WTC11 (cell line): ENCODE results near the gene NR3C2. TPM values are rescaled to one million over a fixed set of nuclear protein-coding genes. Genes with fewer than 3 reads are reported as not detected.

Experiments
- ATAC-seq: fragments of 200-7000 bp; cut with Tn5 transposase; 2 replicates; pipeline ENCODE4 v1.10.0; 2021; ENCODE audit warnings: mild to moderate bottlenecking, moderate library complexity
- CTCF ChIA-PET: fragments of 300-600 bp; sonication (Branson Sonifier 250); formaldehyde crosslinking; loops from one replicate; lab custom pipeline; 2021; ENCODE audit warnings: antibody characterized with exemption; lab: Charles Lee
- POLR2A ChIA-PET: fragments of 350-600 bp; sonication (Branson Sonifier 250); formaldehyde crosslinking; loops from one replicate; lab custom pipeline; 2021; ENCODE audit warnings: antibody characterized with exemption; lab: Charles Lee
- DNase-seq: peaks from one replicate; pipeline ENCODE4 v3.0.0; 2021; ENCODE audit warnings: low spot score
- H3K27ac Mint-ChIP-seq: 2 replicates; pipeline ENCODE4 v1.8.0; 2021; ENCODE audit warnings: mixed read lengths
- H3K27me3 Mint-ChIP-seq: 2 replicates; pipeline ENCODE4 v1.8.0; 2021; ENCODE audit warnings: low read depth, mild to moderate bottlenecking, moderate library complexity, mixed read lengths
- H3K36me3 Mint-ChIP-seq: 2 replicates; pipeline ENCODE4 v1.8.0; 2021; ENCODE audit warnings: mixed read lengths
- H3K4me1 Mint-ChIP-seq: 2 replicates; pipeline ENCODE4 v1.8.0; 2022; ENCODE audit warnings: mixed read lengths
- H3K4me3 Mint-ChIP-seq: 2 replicates; pipeline ENCODE4 v1.8.0; 2021; ENCODE audit warnings: mild to moderate bottlenecking, moderate library complexity, mixed read lengths
- H3K9me3 Mint-ChIP-seq: 2 replicates; pipeline ENCODE4 v1.8.0; 2021; ENCODE audit warnings: mixed read lengths
- ATF1 ChIP-seq: sonication (generic); formaldehyde crosslinking; IDR thresholded peaks from 2 replicates; pipeline ENCODE4 v1.8.1; 2023; ENCODE audit warnings: mild to moderate bottlenecking, moderate library complexity, missing genetic modification reagents
- ESRRA ChIP-seq: sonication (generic); formaldehyde crosslinking; IDR thresholded peaks from 2 replicates; pipeline ENCODE4 v1.8.1; 2022; ENCODE audit warnings: mild to moderate bottlenecking, missing genetic modification reagents, borderline replicate concordance
- FOXK1 ChIP-seq: sonication (generic); formaldehyde crosslinking; IDR thresholded peaks from 2 replicates; pipeline ENCODE4 v1.8.0; 2022; ENCODE audit warnings: mild to moderate bottlenecking, moderate library complexity, missing genetic modification reagents
- HMGA2 ChIP-seq: fragments of 250-450 bp; sonication (Bioruptor Pico); IDR thresholded peaks from 2 replicates; pipeline ENCODE4 v1.4.0; 2021; ENCODE audit warnings: mild to moderate bottlenecking, moderate library complexity
- MYBL2 ChIP-seq: sonication (generic); formaldehyde crosslinking; IDR thresholded peaks from 2 replicates; pipeline ENCODE4 v1.8.1; 2023; ENCODE audit warnings: mild to moderate bottlenecking, moderate library complexity, missing genetic modification reagents
- NFATC4 ChIP-seq: fragments of 250-450 bp; sonication (Bioruptor Pico); IDR thresholded peaks from 2 replicates; pipeline ENCODE4 v1.9.0; 2021; ENCODE audit warnings: mild to moderate bottlenecking
- NR1H2 ChIP-seq: sonication (generic); formaldehyde crosslinking; IDR thresholded peaks from 2 replicates; pipeline ENCODE4 v1.9.0; 2021; ENCODE audit warnings: mild to moderate bottlenecking, moderate library complexity, missing genetic modification reagents
- NR2C2 ChIP-seq: sonication (generic); formaldehyde crosslinking; IDR thresholded peaks from 2 replicates; pipeline ENCODE4 v1.8.0; 2022; ENCODE audit warnings: mild to moderate bottlenecking, missing genetic modification reagents
- PRRX2 ChIP-seq: fragments of 250-450 bp; sonication (Bioruptor Pico); IDR thresholded peaks from 2 replicates; pipeline ENCODE4 v1.8.0; 2021; ENCODE audit warnings: mild to moderate bottlenecking
- RELA ChIP-seq: sonication (generic); formaldehyde crosslinking; IDR thresholded peaks from 2 replicates; pipeline ENCODE4 v1.8.1; 2022; ENCODE audit warnings: missing genetic modification reagents, mild to moderate bottlenecking, borderline replicate concordance
- TCF7 ChIP-seq: sonication (generic); formaldehyde crosslinking; IDR thresholded peaks from 2 replicates; pipeline ENCODE4 v1.8.0; 2022; ENCODE audit warnings: mild to moderate bottlenecking, low read depth, missing genetic modification reagents, moderate library complexity
- ZNF219 ChIP-seq: sonication (generic); formaldehyde crosslinking; IDR thresholded peaks from 2 replicates; pipeline ENCODE4 v1.8.0; 2023; ENCODE audit warnings: missing genetic modification reagents, mild to moderate bottlenecking, borderline replicate concordance
- ZNF232 ChIP-seq: sonication (generic); formaldehyde crosslinking; IDR thresholded peaks from 2 replicates; pipeline ENCODE4 v1.8.0; 2022; ENCODE audit warnings: mild to moderate bottlenecking, missing genetic modification reagents
- ZNF263 ChIP-seq: sonication (generic); formaldehyde crosslinking; IDR thresholded peaks from 2 replicates; pipeline ENCODE4 v1.8.1; 2022; ENCODE audit warnings: low read depth, mild to moderate bottlenecking, moderate library complexity, missing genetic modification reagents
- ZNF416 ChIP-seq: fragments of 250-450 bp; sonication (Bioruptor Pico); IDR thresholded peaks from 2 replicates; pipeline ENCODE4 v1.9.0; 2021; ENCODE audit warnings: mild to moderate bottlenecking, inconsistent platforms
- total RNA-seq: library from RNA; stranded (reverse); gene quantifications from 3 replicates; pipeline ENCODE4 v1.2.3, GENCODE V29; 2021
- TF ChIP-seq, protein P1 (sequence below): sonication (generic); formaldehyde crosslinking; IDR thresholded peaks from 2 replicates; pipeline ENCODE4 v1.8.1; 2022; ENCODE audit warnings: missing genetic modification reagents, borderline replicate concordance
- TF ChIP-seq, protein P2 (sequence below): sonication (generic); formaldehyde crosslinking; IDR thresholded peaks from 2 replicates; pipeline ENCODE4 v1.8.0; 2023; ENCODE audit warnings: missing genetic modification reagents, mild to moderate bottlenecking, borderline replicate concordance
- TF ChIP-seq, protein P3 (sequence below): sonication (generic); formaldehyde crosslinking; IDR thresholded peaks from 2 replicates; pipeline ENCODE4 v1.8.0; 2022; ENCODE audit warnings: mild to moderate bottlenecking, missing genetic modification reagents
- TF ChIP-seq, protein P4 (sequence below): fragments of 250-450 bp; sonication (Bioruptor Pico); conservative IDR thresholded peaks from 2 replicates; pipeline ENCODE4 v1.9.0; 2021; ENCODE audit warnings: mild to moderate bottlenecking
- TF ChIP-seq, protein P5 (sequence below): fragments of 250-450 bp; sonication (Bioruptor Pico); IDR thresholded peaks from 2 replicates; pipeline ENCODE4 v1.9.0; 2021; ENCODE audit warnings: moderate library complexity, mild to moderate bottlenecking, inconsistent platforms, borderline replicate concordance
- TF ChIP-seq, protein P6 (sequence below): fragments of 250-450 bp; sonication (Bioruptor Pico); IDR thresholded peaks from 2 replicates; pipeline ENCODE4 v1.9.0; 2021; ENCODE audit warnings: mild to moderate bottlenecking
- TF ChIP-seq, protein P7 (sequence below): fragments of 250-450 bp; sonication (Bioruptor Pico); IDR thresholded peaks from 2 replicates; pipeline ENCODE4 v2.1.2; 2022; ENCODE audit warnings: mild to moderate bottlenecking, moderate library complexity
- TF ChIP-seq, protein P8 (sequence below): sonication (generic); formaldehyde crosslinking; IDR thresholded peaks from 2 replicates; pipeline ENCODE4 v1.8.1; 2023; ENCODE audit warnings: mild to moderate bottlenecking, missing genetic modification reagents, moderate library complexity

NR3C2 gene
- total RNA-seq, 1 experiment from 2014 or later = 2.8 TPM

DNA sequence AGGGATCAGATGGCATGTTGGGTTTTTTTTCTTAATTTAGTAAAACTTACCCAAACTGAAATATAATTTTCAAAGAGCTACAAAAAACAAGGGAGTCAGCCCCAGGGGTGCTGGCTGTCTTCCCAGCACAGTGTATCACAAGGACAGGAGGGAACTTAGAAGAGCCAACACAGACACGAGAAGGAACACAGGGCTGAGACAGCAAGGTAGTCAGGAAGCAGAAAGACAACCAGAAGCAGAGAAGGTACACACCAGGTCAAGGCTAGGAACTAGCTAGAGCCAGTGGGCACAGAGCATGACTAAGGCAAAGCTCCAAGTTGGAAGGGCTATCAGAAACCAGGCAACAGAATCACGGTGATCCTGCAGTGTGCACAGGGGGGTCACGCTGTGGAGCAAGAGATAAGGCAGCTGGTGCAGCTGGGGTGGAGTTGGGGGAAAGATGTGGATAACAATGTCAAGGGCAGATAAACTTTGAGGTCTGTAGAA, 168.7 kb downstream of the NR3C2 start (continued):
- TF ChIP-seq, protein P1, sequence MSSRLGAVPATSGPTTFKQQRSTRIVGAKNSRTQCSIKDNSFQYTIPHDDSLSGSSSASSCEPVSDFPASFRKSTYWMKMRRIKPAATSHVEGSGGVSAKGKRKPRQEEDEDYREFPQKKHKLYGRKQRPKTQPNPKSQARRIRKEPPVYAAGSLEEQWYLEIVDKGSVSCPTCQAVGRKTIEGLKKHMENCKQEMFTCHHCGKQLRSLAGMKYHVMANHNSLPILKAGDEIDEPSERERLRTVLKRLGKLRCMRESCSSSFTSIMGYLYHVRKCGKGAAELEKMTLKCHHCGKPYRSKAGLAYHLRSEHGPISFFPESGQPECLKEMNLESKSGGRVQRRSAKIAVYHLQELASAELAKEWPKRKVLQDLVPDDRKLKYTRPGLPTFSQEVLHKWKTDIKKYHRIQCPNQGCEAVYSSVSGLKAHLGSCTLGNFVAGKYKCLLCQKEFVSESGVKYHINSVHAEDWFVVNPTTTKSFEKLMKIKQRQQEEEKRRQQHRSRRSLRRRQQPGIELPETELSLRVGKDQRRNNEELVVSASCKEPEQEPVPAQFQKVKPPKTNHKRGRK (CRISPR knock-in tag) = no peak
- TF ChIP-seq HMGA2 = no peak
- no peak for TF ChIP-seq ESRRA (CRISPR knock-in tag)
- TF ChIP-seq, protein P2, sequence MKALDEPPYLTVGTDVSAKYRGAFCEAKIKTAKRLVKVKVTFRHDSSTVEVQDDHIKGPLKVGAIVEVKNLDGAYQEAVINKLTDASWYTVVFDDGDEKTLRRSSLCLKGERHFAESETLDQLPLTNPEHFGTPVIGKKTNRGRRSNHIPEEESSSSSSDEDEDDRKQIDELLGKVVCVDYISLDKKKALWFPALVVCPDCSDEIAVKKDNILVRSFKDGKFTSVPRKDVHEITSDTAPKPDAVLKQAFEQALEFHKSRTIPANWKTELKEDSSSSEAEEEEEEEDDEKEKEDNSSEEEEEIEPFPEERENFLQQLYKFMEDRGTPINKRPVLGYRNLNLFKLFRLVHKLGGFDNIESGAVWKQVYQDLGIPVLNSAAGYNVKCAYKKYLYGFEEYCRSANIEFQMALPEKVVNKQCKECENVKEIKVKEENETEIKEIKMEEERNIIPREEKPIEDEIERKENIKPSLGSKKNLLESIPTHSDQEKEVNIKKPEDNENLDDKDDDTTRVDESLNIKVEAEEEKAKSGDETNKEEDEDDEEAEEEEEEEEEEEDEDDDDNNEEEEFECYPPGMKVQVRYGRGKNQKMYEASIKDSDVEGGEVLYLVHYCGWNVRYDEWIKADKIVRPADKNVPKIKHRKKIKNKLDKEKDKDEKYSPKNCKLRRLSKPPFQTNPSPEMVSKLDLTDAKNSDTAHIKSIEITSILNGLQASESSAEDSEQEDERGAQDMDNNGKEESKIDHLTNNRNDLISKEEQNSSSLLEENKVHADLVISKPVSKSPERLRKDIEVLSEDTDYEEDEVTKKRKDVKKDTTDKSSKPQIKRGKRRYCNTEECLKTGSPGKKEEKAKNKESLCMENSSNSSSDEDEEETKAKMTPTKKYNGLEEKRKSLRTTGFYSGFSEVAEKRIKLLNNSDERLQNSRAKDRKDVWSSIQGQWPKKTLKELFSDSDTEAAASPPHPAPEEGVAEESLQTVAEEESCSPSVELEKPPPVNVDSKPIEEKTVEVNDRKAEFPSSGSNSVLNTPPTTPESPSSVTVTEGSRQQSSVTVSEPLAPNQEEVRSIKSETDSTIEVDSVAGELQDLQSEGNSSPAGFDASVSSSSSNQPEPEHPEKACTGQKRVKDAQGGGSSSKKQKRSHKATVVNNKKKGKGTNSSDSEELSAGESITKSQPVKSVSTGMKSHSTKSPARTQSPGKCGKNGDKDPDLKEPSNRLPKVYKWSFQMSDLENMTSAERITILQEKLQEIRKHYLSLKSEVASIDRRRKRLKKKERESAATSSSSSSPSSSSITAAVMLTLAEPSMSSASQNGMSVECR = no peak
- TF ChIP-seq RELA (CRISPR knock-in tag) = no peak
- TF ChIP-seq ZNF232 = no peak
- TF ChIP-seq PRRX2 (CRISPR knock-in tag) = no peak

DNA sequence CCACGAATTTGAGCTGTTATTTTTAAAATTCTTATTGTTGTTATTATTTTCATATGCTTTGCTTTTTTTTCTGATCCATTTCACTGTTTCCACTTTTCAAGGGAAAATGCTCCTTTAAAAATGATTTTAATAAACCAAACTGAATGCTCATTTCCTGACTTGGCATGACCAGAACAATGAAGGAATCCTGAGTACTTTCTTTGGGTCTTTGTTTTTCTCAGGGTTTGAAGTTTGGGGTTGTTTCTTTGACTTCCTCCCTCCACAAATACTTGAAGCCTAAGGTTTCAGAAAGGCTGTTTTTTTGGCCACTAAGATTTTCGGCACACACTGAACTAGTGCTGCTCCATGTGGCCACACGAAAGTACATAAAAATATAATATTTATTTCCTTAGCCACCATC, 171.0 kb downstream of the NR3C2 start:
- no peak for TF ChIP-seq NR1H2 (CRISPR knock-in tag)
- TF ChIP-seq NR2C2 (CRISPR knock-in tag) = no peak
- TF ChIP-seq MYBL2 (CRISPR knock-in tag) = no peak
- no peak for TF ChIP-seq TCF7 (CRISPR knock-in tag)
- TF ChIP-seq, protein P3, sequence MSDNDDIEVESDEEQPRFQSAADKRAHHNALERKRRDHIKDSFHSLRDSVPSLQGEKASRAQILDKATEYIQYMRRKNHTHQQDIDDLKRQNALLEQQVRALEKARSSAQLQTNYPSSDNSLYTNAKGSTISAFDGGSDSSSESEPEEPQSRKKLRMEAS = no peak
- TF ChIP-seq, protein P4, sequence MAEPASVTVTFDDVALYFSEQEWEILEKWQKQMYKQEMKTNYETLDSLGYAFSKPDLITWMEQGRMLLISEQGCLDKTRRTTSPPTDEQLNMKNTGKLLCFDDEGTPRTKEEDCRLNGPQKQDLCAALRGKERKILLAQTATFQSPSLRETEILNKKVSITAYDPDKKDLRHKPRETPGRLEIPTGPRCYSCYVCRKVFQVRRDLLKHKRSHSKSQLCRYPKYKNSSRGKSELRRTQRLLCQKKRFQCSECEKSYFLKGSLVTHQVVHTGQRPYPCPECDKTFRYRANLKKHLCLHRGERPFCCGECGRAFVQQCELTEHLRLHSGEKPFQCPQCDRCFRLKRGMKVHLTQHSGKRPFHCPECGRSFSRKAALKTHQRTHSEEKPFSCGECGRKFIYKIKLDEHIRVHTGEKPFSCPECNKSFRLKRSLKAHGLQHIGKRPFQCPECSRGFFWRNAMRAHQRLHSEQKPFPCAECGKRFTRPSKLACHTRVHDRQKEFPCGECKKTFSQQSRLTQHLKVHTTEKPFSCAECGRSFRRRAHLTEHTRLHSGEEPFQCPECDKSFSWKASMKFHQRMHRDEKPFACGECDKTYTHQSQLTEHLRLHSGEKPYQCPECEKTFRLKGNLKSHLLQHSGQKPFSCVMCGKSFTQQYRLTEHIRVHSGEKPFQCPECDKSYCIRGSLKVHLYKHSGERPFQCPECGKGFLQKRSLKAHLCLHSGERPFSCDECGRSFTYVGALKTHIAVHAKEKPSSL (CRISPR knock-in tag) = no peak
- TF ChIP-seq ATF1 (CRISPR knock-in tag) = no peak
- TF ChIP-seq, protein P5, sequence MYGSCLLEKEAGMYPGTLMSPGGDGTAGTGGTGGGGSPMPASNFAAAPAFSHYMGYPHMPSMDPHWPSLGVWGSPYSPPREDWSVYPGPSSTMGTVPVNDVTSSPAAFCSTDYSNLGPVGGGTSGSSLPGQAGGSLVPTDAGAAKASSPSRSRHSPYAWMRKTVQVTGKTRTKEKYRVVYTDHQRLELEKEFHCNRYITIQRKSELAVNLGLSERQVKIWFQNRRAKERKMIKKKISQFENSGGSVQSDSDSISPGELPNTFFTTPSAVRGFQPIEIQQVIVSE (CRISPR knock-in tag) = no peak
- no peak for TF ChIP-seq HMGA2
- Mint-ChIP-seq H3K4me1 (peaks cover 4% of the 10 kb centered on the region), H3K27ac (no peak overlapping the region; the same call in 1 of the 2 replicates), H3K4me3 (no peak overlapping the region), H3K36me3 (no peaks in the 10 kb centered on the region), H3K27me3 (no peaks in the 10 kb centered on the region), H3K9me3 (0 out of 2 replicates have a peak, but pooled peaks cover 5% of the 10 kb centered on the region)
- DNase-seq (no peak), ATAC-seq (no peak)
- ChIA-PET POLR2A (no interaction called here), CTCF (no interaction called here)

DNA sequence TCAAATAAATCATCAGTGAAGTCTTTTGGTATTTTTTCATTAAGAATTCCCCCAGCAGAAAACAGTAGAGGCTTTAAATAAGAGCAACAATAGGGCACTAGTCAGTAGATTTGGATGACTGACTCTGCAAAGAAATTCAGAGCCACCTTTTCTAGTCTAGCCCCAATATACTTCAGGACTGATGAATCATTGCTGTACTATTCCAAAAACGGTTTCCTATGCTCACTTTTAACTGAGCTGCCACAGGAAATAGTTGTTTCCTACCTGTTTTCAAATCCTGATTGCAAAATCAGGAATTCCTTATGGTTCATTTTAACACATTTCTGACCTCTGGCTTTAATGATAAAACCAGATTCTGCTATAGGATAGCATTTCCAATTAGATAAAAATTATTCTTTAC, 171.6 kb downstream of the NR3C2 start:
- Mint-ChIP-seq H3K36me3 (no peaks in the 10 kb centered on the region), H3K9me3 (0 out of 2 replicates have a peak, but pooled peaks cover 5% of the 10 kb centered on the region), H3K27me3 (no peaks in the 10 kb centered on the region), H3K27ac (no peak overlapping the region), H3K4me1 (peaks cover 4% of the 10 kb centered on the region), H3K4me3 (no peak overlapping the region)
- ChIA-PET CTCF (no interaction called here), POLR2A (no interaction called here)
- ATAC-seq = no peak
- no peak for DNase-seq
- no peak for TF ChIP-seq ZNF219 (CRISPR knock-in tag)
- TF ChIP-seq FOXK1 (CRISPR knock-in tag) = no peak
- TF ChIP-seq, protein P6, sequence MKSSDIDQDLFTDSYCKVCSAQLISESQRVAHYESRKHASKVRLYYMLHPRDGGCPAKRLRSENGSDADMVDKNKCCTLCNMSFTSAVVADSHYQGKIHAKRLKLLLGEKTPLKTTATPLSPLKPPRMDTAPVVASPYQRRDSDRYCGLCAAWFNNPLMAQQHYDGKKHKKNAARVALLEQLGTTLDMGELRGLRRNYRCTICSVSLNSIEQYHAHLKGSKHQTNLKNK = no peak
- TF ChIP-seq ZNF416 (CRISPR knock-in tag) = no peak
- TF ChIP-seq, protein P7, sequence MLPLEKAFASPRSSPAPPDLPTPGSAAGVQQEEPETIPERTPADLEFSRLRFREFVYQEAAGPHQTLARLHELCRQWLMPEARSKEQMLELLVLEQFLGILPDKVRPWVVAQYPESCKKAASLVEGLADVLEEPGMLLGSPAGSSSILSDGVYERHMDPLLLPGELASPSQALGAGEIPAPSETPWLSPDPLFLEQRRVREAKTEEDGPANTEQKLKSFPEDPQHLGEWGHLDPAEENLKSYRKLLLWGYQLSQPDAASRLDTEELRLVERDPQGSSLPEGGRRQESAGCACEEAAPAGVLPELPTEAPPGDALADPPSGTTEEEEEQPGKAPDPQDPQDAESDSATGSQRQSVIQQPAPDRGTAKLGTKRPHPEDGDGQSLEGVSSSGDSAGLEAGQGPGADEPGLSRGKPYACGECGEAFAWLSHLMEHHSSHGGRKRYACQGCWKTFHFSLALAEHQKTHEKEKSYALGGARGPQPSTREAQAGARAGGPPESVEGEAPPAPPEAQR (CRISPR knock-in tag) = no peak
- TF ChIP-seq, protein P8, sequence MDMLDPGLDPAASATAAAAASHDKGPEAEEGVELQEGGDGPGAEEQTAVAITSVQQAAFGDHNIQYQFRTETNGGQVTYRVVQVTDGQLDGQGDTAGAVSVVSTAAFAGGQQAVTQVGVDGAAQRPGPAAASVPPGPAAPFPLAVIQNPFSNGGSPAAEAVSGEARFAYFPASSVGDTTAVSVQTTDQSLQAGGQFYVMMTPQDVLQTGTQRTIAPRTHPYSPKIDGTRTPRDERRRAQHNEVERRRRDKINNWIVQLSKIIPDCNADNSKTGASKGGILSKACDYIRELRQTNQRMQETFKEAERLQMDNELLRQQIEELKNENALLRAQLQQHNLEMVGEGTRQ = no peak
- no peak for TF ChIP-seq NFATC4 (CRISPR knock-in tag)
- no peak for TF ChIP-seq ZNF232
- TF ChIP-seq ZNF263 (CRISPR knock-in tag) = no peak
